Measurements from ENCODE around the gene CPNE5.
"Not testable (repeated sequence)": the region's sequence is repeated elsewhere in the genome, so short reads cannot be mapped to it uniquely, and the experiment has no call there.

Gene CPNE5

DNA sequence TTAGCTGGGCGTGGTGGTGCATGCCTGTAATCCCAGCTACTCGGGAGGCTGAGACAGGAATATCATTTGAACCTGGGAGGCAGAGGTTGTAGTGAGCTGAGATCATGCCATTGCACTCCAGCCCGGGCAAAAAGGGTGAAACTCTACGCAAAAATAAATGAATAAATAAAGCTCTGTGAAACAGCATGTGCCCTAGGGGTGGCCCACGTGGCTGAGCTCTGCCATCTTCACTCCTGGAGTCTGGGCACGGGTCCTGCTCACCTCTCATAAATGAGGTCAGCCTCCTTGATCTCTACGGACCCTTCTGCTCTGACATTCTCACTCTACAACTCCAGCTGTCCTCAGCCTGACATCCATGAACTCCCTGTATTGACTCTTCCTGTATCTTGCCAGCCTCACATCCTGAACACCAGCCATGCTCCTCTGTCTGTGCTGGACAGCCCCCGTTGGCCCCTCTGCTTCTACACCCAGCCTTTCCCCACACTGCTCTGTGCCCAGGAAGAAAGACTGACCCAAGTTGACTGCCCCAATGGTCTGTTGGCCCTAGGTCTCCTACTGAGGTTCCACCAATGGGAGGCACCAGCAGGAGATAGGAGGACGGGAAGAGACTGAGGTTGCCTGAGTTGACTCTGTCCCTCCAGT lies 21.9 kb downstream of the CPNE5 start:
- DNase-seq (ENCODE audit: low read depth, low spot score): no peak

- DNase-seq (ENCODE audit: low read depth, low spot score): no peak
Measured at GRCh38 chr6:36815962-36816735, 23.1 kb downstream of the CPNE5 start.

DNA sequence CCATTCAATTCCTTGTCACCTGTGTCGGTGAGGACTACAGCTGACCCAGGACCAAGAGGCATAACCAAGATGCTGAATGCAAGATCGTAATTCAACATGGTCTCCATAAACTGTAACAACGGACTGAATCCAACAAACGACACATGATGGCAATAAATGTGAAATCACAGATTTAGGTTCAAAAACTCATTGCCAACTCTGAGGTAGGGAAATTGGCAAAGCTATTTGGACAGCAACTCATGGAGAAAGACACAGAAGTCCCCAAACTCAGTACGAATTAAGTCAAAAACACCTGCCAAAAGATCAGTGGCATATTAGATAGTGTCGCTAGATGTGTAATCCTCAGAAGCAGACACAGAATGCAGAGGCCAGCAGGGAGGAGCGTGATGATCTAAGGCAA lies 25.0 kb downstream of the CPNE5 start:
- no peak for DNase-seq (ENCODE audit: low read depth, low spot score)

- DNase-seq (ENCODE audit: low read depth, low spot score): no peak
Measured at GRCh38 chr6:36813526-36813925, 25.7 kb downstream of the CPNE5 start.

- not testable (repeated sequence) for DNase-seq (ENCODE audit: low read depth, low spot score)
Measured at GRCh38 chr6:36813047-36813446, 26.2 kb downstream of the CPNE5 start.

DNA sequence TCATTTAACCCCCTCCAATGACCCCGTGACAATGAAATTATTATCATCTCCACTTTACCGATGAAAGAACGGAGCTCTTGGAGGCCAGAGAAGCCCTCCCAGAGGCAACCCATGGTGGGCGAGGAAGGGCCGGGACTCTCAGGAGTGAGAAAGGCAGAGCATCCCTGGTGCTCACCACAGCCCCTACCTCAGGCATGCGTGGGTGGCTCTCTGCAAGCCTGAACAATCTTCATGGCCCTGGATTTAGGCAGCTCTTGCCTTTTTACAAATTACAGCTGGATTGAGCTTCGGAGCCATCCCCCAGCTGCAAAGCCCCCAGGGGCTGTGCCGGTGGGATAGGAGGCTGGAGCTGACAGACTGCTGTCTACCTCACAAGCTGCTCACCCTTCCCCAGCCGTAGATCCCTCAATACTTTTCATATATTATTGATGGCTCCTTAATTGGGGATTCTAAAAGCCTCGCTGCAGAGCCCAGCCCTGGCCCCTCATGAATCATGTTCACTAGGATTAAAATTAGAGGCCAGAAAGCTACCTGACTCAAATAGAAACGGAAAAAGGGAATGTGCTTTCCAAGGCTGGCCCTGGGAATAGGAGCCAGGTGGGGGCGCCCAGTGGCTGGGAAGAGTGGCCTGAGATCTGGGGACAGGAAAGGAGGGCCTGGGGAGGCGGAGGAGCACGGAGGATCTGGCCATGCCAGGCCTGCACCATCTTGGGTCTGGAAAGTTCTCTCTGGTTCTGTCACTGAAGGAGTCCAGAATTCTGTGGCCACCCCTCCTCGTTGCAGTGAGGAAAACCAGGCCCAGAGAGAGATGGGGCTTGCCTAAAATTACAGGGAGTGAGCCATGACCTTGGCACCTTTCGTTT lies 29.1 kb downstream of the CPNE5 start:
- no peak for DNase-seq (ENCODE audit: low read depth, low spot score)

DNA sequence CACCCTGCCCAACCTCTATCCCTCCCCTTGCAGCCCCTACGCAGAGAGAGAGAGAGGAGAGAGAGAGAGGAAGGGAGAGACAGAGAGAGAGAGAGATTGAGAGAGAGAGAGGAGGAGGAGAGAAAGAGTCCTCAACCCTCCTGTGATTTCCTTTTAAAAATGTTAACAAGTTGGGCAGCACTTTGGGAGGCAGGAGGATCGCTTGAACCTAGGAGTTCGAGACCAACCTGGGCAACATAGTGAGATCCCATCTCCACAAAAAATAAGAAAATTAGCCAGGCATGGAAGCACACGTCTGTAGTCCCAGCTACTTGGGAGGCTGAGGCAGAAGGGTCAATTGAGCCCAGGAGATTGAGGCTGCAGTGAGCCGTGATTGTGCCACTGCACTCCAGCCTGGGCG lies 30.1 kb downstream of the CPNE5 start:
- no peak for DNase-seq (ENCODE audit: low read depth, low spot score)

DNA sequence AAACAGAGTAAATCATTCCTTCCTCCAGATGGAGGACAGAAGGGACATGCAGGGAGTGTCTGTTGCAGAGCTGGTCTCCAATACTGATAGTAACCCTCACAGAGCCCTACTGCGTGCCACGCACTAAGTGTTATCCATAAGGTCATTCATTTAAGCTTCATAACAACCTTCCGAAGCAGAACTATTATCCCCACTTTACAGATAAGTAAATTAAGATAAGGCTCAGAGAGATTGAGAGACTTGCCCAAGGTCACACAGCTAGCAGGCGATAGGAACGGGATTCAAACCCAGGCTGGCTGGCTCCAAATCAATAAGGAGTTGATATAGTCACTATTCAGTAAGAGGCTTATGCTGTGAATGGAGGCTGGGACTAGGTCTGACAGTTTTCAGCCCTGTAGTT lies 30.6 kb downstream of the CPNE5 start:
- DNase-seq (ENCODE audit: low read depth, low spot score): no peak

DNA sequence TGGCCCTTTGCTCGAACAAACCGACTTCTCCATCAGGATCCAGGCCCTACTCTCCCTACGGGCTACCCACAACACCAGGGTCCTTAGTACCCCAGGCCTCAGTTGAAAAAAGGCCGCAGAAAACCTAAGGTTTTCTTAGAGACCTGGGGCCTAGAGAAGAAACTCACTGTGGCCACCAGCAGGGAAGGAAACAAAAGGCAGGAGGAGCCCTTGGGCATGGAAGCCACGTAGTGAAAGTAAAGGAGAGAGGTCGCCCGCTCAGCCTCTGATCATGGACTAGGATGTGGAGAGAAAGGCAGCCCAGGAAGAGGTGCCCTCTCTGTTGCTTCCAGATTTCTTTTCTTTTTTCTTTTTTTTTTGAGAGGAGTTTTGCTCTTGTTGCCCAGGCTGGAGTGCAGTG lies 31.5 kb downstream of the CPNE5 start:
- DNase-seq (ENCODE audit: low read depth, low spot score): no peak

DNA sequence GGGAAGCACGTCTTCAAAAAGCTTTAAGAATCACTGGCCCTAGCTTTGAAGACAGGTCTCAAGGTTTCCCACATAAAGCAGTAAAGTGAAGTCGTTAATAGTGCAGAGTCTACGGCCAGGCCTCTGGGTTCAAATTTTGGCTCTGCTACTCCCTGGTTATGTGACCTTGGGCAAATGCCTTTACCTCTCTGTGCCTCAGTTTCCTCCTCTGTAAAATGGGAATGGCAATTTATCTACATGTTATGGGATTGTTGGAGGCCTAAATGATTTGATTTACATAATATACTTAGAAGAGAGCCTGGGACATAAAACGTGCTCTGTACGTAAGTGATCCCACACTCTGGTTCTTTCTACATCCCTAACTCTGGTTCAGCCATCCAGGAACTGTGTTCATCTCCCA lies 32.1 kb downstream of the CPNE5 start:
- DNase-seq (ENCODE audit: low read depth, low spot score): no peak

DNA sequence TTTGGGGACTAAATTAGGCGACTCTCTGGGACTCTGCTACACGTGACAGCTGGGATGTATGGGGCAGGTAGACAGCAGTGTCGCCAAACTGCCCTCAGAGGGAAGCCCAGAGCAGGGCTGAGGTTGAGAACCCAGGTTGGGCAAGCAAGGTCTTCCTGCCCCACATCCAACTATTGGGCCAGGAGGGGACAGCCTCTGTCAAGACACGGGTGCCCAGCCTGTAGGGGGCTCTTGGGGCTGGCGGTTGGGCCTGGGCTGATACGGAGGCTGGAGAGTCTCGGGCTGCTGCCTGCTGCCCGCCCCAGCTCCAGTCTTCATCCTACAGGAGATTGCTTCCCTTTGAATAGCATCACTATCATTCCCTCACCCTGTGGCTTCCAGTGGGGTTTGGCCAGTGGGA lies 33.3 kb downstream of the CPNE5 start:
- no peak for DNase-seq (ENCODE audit: low read depth, low spot score)

GRCh38 chr6:36805096-36805797 lies 34.0 kb downstream of the CPNE5 start:
- no peak for DNase-seq (ENCODE audit: low read depth, low spot score)

- DNase-seq (ENCODE audit: low read depth, low spot score): no peak
Measured at GRCh38 chr6:36804563-36804962, 34.7 kb downstream of the CPNE5 start.

DNA sequence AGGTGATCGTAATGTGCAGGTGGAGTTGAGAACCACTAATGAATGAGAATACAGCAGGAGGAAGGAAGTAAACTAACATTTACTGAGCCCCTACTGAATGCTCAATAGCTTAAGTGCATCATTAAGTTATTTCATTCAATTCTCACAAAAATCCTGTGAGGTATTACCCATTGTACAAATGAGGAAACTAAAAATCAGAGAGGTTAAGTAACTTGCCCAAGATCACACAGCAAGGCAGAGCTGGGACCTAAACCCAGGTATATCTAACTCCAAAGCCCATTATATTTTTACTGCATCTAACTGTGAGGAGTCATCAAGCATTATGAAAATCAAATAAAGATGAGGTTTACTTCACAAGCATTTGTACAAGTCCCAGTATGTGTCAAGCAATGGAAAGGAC lies 35.3 kb downstream of the CPNE5 start:
- DNase-seq (ENCODE audit: low read depth, low spot score): no peak

DNA sequence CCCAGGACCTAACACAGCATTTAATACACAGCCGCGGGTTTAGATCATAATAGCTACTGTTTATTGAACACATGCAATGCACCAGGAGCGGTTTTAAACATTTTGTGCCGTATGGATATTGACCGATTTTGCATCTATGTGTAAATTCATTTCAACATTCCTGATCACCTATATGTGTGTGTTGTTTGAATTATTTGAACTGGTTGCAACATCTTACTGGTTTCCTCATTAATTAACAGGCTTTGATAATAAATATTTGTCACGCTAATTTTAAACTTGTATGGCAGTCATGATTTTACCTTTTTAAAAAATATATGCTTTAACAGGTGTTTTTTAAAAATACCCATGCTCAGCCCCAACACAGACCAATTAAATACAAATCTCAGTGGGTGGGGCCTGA lies 35.8 kb downstream of the CPNE5 start:
- no peak for DNase-seq (ENCODE audit: low read depth, low spot score)

- DNase-seq (ENCODE audit: low read depth, low spot score): no peak
Measured at GRCh38 chr6:36800223-36801076, 38.8 kb downstream of the CPNE5 start.

DNA sequence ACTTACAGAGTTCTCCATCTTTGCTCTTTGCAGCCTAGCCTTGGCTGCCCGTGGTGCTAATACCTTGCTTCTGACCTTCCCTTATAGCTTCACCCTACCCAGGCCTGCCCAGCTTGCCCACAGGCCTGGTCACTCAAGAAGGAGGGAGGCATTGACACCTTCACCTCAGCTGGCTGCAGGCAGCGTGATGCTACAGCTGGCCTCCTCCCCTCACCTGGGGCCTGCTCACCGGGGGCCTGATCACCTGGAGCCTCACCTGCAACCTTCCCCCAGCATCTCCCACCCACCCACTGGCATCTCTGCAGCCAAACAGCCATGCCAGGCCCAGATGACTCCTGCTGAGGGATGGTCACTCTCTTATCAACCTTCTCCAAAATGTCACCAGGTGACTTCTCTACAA lies 40.4 kb downstream of the CPNE5 start:
- DNase-seq (ENCODE audit: low read depth, low spot score): no peak

DNA sequence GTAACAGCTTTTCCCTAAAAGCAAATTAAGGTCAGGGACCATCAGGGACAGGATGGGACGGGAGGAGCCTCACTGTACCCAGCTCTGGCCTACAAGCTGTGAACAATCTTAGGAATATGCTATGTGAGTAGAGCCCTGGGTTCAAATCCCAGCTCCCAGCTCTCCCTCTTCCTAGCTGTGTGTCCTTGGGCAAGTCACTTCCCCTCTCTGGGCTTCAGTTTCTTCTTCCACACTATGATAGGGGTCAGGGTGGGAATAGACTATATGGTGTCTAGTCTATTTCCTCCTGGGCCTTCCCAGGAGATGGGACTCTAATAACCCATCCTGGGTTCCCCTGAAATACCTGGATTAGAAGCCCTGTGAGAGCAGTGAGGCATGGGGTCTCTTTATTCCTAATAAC lies 41.6 kb downstream of the CPNE5 start:
- no peak for DNase-seq (ENCODE audit: low read depth, low spot score)

GRCh38 chr6:36797055-36797454 lies 42.2 kb downstream of the CPNE5 start:
- no peak for DNase-seq (ENCODE audit: low read depth, low spot score)

DNA sequence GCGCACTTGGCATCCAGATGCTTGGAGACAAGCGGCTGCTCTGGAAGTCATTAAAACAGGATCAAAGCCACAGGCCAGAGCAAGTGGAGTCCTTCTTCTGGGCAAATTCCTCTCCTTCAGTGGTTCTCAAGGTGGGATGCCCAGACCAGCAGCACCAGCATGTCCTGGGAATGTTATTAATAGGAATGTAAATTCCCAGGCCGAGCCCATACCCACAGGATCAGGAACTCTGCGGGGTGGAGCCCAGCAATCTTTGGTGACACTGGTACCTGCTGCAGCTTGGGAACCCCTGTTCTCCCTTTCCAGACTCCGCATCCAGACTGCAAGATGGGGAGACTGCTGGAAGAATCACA lies 44.6 kb downstream of the CPNE5 start:
- DNase-seq (ENCODE audit: low read depth, low spot score): no peak

Data from astrocyte of the hippocampus (primary cell).